WTC11 (cell line): ENCODE data around the gene DIDO1.

Experiments
- ATF3 ChIP-seq: sonication (generic); formaldehyde crosslinking; conservative IDR thresholded peaks from 2 replicates; pipeline ENCODE4 v1.8.1; 2022; ENCODE audit warnings: mild to moderate bottlenecking, missing genetic modification reagents
- CBFB ChIP-seq: sonication (generic); formaldehyde crosslinking; IDR thresholded peaks from 2 replicates; pipeline ENCODE4 v1.8.1; 2022; ENCODE audit warnings: mild to moderate bottlenecking, low read depth, missing genetic modification reagents
- CTCF ChIP-seq: fragments of 200-600 bp; IDR thresholded peaks from 2 replicates; pipeline ENCODE4 v1.8.0; 2022; ENCODE audit warnings: antibody characterized with exemption
- E2F4 ChIP-seq: sonication (generic); formaldehyde crosslinking; IDR thresholded peaks from 2 replicates; pipeline ENCODE4 v1.8.1; 2022; ENCODE audit warnings: low read depth, mild to moderate bottlenecking, moderate library complexity, missing genetic modification reagents, borderline replicate concordance
- EMX1 ChIP-seq: fragments of 250-450 bp; sonication (Bioruptor Pico); IDR thresholded peaks from 2 replicates; pipeline ENCODE4 v1.8.0; 2021; ENCODE audit warnings: mild to moderate bottlenecking
- NFE2L1 ChIP-seq: sonication (generic); formaldehyde crosslinking; IDR thresholded peaks from 2 replicates; pipeline ENCODE4 v1.8.1; 2023; ENCODE audit warnings: missing genetic modification reagents
- NFYB ChIP-seq: sonication (generic); formaldehyde crosslinking; conservative IDR thresholded peaks from 2 replicates; pipeline ENCODE4 v1.8.0; 2022; ENCODE audit warnings: low read depth, missing genetic modification reagents
- NR2C2 ChIP-seq: sonication (generic); formaldehyde crosslinking; IDR thresholded peaks from 2 replicates; pipeline ENCODE4 v1.8.0; 2022; ENCODE audit warnings: mild to moderate bottlenecking, missing genetic modification reagents
- TEAD4 ChIP-seq: sonication (generic); formaldehyde crosslinking; IDR thresholded peaks from 2 replicates; pipeline ENCODE4 v1.8.0; 2022; ENCODE audit warnings: mild to moderate bottlenecking, missing genetic modification reagents

GRCh38 chr20:62907384-62908317 is 18.7 kb downstream of the DIDO1 start:
- TF ChIP-seq CBFB (CRISPR knock-in tag) (no peak), NR2C2 (CRISPR knock-in tag) (no peak), CTCF (peak; percentile 63), E2F4 (CRISPR knock-in tag) (no peak), TEAD4 (CRISPR knock-in tag) (no peak), NFYB (no peak), EMX1 (CRISPR knock-in tag) (no peak), NFE2L1 (no peak), ATF3 (no peak)
